Endodermal cell (in vitro differentiated cells): ENCODE data around the gene REX1BD. TPM values are rescaled to one million over a fixed set of nuclear protein-coding genes. Genes with fewer than 3 reads are reported as not detected.

Experiments used
- DNase-seq: peaks from one replicate; pipeline ENCODE4 v3.0.0-alpha.2; 2017
- H3K27ac ChIP-seq: 2 replicates; pipeline ENCODE4 v1.5.1; 2013; ENCODE audit warnings: mild to moderate bottlenecking, low read depth, low read length, moderate library complexity
- H3K27me3 ChIP-seq: 2 replicates; pipeline ENCODE4 v1.6.1; 2013; ENCODE audit warnings: mild to moderate bottlenecking, low read length, moderate library complexity; ENCODE audit not compliant: insufficient read depth, control insufficient read depth, poor library complexity, severe bottlenecking
- H3K36me3 ChIP-seq: 2 replicates; pipeline ENCODE4 v1.7.0; 2013; ENCODE audit warnings: mild to moderate bottlenecking, low read length, moderate library complexity; ENCODE audit not compliant: control insufficient read depth, insufficient read depth
- H3K4me1 ChIP-seq: one replicate; pipeline ENCODE4 v1.7.0; 2013; ENCODE audit warnings: low read length; ENCODE audit not compliant: control insufficient read depth, insufficient read depth
- H3K4me3 ChIP-seq: 2 replicates; pipeline ENCODE4 v1.5.1; 2013; ENCODE audit warnings: mild to moderate bottlenecking, low read length, moderate library complexity
- H3K9ac ChIP-seq: 2 replicates; pipeline ENCODE4 v1.6.1; 2013; ENCODE audit warnings: mild to moderate bottlenecking, low read length, moderate library complexity; ENCODE audit not compliant: poor library complexity, severe bottlenecking; ENCODE audit errors: extremely low read depth
- H3K9me3 ChIP-seq: 2 replicates; pipeline ENCODE4 v1.6.1; 2013; ENCODE audit warnings: mild to moderate bottlenecking, low read length, moderate library complexity; ENCODE audit not compliant: control insufficient read depth
- H3K27ac Mint-ChIP-seq: 2 replicates; pipeline ENCODE4 v1.8.0; 2020; ENCODE audit warnings: mixed read lengths
- H3K27me3 Mint-ChIP-seq: 2 replicates; pipeline ENCODE4 v1.8.0; 2021; ENCODE audit warnings: mild to moderate bottlenecking, mixed read lengths; ENCODE audit not compliant: insufficient read depth
- H3K36me3 Mint-ChIP-seq: 2 replicates; pipeline ENCODE4 v1.8.0; 2020; ENCODE audit warnings: low read depth, mixed read lengths
- H3K4me1 Mint-ChIP-seq: 2 replicates; pipeline ENCODE4 v1.8.0; 2020; ENCODE audit warnings: mixed read lengths
- H3K4me3 Mint-ChIP-seq: 2 replicates; pipeline ENCODE4 v1.8.0; 2020; ENCODE audit warnings: mild to moderate bottlenecking, moderate library complexity, mixed read lengths
- H3K9me3 Mint-ChIP-seq: 2 replicates; pipeline ENCODE4 v1.8.0; 2020; ENCODE audit warnings: mild to moderate bottlenecking, mixed read lengths
- WGBS, 2 experiments: methylation state at CpG; one replicate each; pipeline versions ENCODE4 v1.1.5 to v1.1.7; 2013; ENCODE audit warnings: missing lambda C conversion rate in 2 of 2, mixed read lengths in 1 of 2; ENCODE audit not compliant: insufficient coverage in 1 of 2, insufficient read length in 1 of 2; 5-methylcytosine and 5-hydroxymethylcytosine counted together
- total RNA-seq, 2 donors: library from RNA; stranded (reverse); fragmentation: NEBNext Ultra II Directional in 1 of 2; extraction: Animal tissue kit (Norgen Biotek cat#: 25700) in 1 of 2; gene quantifications; 2 replicates in 1 of 2; 3 replicates in 1 of 2; pipeline ENCODE4 v1.2.1, GENCODE V29; 2021
- TF ChIP-seq, protein P1 (sequence below): fragments of 200-600 bp; sonication (generic); conservative IDR thresholded peaks from 2 replicates; pipeline ENCODE4 v1.5.0; 2021; ENCODE audit warnings: antibody characterized with exemption, mild to moderate bottlenecking

The REX1BD gene
- total RNA-seq, 2 donors from 2014 or later, result 76.9 to 83.9 TPM

DNA sequence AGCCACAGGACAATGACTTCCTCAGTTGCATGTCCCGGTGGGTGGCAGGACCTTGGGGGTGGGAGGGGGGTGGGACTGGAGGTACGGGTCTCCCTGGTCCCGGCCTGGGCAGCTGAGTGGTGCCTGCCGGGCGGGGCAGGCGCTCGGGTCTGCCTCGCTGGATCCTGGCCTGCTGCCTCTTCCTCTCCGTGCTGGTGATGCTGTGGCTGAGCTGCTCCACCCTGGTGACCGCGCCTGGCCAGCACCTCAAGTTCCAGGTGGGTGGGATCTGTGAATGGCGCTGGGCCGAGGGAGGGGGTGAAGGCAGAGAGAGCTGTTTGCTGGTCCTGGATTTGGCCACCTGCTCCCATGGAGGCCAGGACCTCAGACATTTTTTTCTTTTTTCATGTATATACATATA, 29.6 kb downstream of the REX1BD start:
- H3K36me3 Mint-ChIP-seq, result no peaks in the 10 kb centered on the region
- WGBS, 2 experiments, result 93 to 98% methylated on average over 7 to 13 of the region's 13 CpGs
- Histone ChIP-seq H3K27ac (no peak overlapping the region), H3K36me3 (no peaks in the 10 kb centered on the region), H3K27me3 (peaks cover 30% of the 10 kb centered on the region), H3K9ac (no peak overlapping the region), H3K4me1 (no peaks in the 10 kb centered on the region), H3K4me3 (no peak overlapping the region), H3K9me3 (no peaks in the 10 kb centered on the region)
- H3K27ac Mint-ChIP-seq, result no peak overlapping the region
- H3K4me3 Mint-ChIP-seq, result no peak overlapping the region
- TF ChIP-seq, protein P1, sequence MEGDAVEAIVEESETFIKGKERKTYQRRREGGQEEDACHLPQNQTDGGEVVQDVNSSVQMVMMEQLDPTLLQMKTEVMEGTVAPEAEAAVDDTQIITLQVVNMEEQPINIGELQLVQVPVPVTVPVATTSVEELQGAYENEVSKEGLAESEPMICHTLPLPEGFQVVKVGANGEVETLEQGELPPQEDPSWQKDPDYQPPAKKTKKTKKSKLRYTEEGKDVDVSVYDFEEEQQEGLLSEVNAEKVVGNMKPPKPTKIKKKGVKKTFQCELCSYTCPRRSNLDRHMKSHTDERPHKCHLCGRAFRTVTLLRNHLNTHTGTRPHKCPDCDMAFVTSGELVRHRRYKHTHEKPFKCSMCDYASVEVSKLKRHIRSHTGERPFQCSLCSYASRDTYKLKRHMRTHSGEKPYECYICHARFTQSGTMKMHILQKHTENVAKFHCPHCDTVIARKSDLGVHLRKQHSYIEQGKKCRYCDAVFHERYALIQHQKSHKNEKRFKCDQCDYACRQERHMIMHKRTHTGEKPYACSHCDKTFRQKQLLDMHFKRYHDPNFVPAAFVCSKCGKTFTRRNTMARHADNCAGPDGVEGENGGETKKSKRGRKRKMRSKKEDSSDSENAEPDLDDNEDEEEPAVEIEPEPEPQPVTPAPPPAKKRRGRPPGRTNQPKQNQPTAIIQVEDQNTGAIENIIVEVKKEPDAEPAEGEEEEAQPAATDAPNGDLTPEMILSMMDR, result no peak
- H3K4me1 Mint-ChIP-seq, result peaks cover 3% of the 10 kb centered on the region
- DNase-seq, result no peak
- no peaks in the 10 kb centered on the region for H3K9me3 Mint-ChIP-seq
- peaks cover 45% of the 10 kb centered on the region for H3K27me3 Mint-ChIP-seq

DNA sequence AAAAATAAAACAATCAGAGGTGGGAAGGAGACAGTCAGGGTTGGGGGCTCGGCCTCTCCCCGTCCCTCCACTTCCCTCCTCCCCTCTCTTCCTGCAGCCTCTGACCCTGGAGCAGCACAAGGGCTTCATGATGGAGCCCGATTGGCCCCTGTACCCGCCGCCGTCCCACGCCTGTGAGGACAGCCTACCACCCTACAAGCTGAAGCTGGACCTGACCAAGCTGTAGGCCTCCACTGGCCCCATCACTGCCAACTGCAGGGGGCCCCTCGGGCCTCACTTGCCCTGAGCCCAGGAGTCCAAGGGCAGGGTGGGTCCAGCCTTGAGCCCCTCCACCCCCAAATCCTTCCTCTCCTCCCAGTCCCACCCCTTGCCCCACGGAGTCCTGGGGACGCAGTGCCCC, 31.7 kb downstream of the REX1BD start:
- peaks cover 31% of the 10 kb centered on the region for H3K27me3 Mint-ChIP-seq
- no peak overlapping the region for H3K27ac Mint-ChIP-seq
- DNase-seq, result no peak
- H3K36me3 Mint-ChIP-seq, result no peaks in the 10 kb centered on the region
- H3K9me3 Mint-ChIP-seq, result no peaks in the 10 kb centered on the region
- no peak overlapping the region for H3K4me3 ChIP-seq
- H3K4me1 Mint-ChIP-seq, result no peaks in the 10 kb centered on the region
- H3K9me3 ChIP-seq, result no peaks in the 10 kb centered on the region
- H3K27me3 ChIP-seq, result peaks cover 9% of the 10 kb centered on the region
- H3K36me3 ChIP-seq, result no peaks in the 10 kb centered on the region
- 84 to 92% methylated on average over 5 to 10 of the region's 10 CpGs for WGBS, 2 experiments
- no peak overlapping the region for H3K4me3 Mint-ChIP-seq
- no peak overlapping the region for H3K9ac ChIP-seq
- TF ChIP-seq, protein P1, result no peak
- H3K4me1 ChIP-seq, result no peaks in the 10 kb centered on the region
- no peak overlapping the region for H3K27ac ChIP-seq

DNA sequence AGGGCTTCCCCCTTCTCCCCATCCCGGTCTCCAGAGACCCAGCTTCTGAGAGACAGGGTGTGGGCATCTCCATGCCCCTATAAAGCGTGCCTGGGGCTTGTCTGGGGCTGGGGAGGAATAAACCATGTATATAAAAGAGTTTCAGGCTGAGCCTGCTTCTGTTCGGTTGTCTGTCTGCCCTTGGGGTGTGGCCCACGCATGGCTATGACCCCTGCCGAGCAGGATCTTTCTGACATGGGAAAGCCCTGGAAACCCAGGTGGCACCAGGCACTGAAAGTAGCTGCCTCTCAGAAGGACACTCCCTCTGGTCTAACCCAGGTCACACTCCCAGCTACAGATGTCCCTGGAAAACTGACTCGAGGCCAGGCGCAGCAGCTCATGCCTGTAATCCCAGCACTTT, 32.3 kb downstream of the REX1BD start:
- H3K27me3 ChIP-seq, result peaks cover 4% of the 10 kb centered on the region
- no peak for DNase-seq
- Mint-ChIP-seq H3K9me3 (no peaks in the 10 kb centered on the region), H3K4me3 (no peak overlapping the region), H3K27ac (no peak overlapping the region), H3K36me3 (no peaks in the 10 kb centered on the region), H3K27me3 (peaks cover 25% of the 10 kb centered on the region), H3K4me1 (no peaks in the 10 kb centered on the region)
- H3K4me3 ChIP-seq, result no peak overlapping the region
- H3K4me1 ChIP-seq, result no peaks in the 10 kb centered on the region
- TF ChIP-seq, protein P1, result no peak
- no peaks in the 10 kb centered on the region for H3K36me3 ChIP-seq
- H3K9me3 ChIP-seq, result no peaks in the 10 kb centered on the region
- 84 to 89% methylated on average over 3 to 7 of the region's 7 CpGs for WGBS, 2 experiments
- no peak overlapping the region for H3K9ac ChIP-seq
- no peak overlapping the region for H3K27ac ChIP-seq
